Hematopoietic multipotent progenitor cell treated with erythropoietin and hydrocortisone succinate and interleukin-3 and kit ligand, for 4 days (in vitro differentiated cells): ENCODE measurements around the gene LSMEM2.
"Not testable (repeated sequence)": the region's sequence is repeated elsewhere in the genome, so short reads cannot be mapped to it uniquely, and the experiment has no call there.

Experiments used
- DNase-seq: peaks from one replicate; pipeline ENCODE4 v3.0.0-alpha.2; 2015

The LSMEM2 gene

DNA sequence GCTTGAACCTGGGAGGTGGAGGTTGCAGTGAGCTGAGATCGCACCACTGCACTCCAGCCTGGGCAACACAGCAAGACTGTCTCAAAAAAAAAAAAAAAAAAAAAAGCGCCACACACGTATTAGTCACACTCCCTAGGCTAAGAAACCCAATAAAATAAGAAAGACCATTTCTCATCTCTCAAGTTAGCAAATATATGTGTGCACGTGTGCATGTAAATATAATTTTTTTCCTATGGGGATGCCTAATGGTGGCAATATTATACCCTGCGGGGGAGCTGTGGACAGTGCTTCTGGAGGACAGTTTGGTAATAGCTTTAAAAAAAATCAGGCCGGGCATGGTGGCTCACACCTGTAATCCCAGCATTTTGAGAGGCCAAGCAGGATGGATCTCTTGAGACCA, 5.2 kb downstream of the LSMEM2 start:
- not testable (repeated sequence) for DNase-seq

DNA sequence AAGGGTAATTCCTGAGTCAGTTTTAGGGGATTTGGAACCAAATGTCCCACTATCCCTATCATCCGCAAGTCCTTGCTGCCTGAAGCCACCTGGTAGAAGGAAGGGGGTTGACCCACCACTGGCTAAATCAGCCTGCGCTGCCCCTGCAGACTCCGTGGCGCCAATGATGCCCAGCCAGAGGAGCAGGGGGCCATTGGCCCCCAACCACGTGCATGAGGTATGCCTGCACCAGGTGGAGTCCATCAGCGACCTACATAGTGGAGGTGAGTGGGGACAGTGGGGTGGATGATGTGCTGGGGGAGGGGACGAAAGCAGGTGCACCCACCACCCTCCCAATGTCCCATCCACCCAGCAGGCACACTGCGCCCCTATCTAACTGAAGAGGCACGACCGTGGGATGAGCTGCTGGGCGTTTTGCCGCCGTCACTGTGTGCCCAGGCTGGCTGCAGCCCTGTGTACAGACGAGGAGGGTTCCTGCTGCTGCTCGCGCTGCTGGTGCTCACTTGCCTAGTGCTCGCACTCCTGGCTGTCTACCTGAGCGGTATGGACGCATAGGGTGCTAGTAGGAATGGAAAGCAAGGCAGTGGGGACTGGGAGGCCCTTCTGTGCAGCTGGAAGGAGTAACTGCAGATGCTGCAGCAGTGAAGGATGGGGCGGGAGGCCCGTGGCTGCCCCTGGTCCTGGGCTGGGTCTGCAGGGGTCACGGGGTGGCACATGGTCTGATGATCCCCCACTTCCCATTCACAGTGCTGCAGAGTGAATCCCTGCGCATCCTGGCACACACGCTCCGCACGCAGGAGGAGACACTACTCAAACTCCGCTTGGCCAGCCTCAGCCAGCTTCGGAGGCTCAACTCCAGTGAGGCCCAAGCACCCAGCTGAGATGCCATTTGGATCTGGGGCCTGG, 7.7 kb downstream of the LSMEM2 start:
- no peak for DNase-seq

DNA sequence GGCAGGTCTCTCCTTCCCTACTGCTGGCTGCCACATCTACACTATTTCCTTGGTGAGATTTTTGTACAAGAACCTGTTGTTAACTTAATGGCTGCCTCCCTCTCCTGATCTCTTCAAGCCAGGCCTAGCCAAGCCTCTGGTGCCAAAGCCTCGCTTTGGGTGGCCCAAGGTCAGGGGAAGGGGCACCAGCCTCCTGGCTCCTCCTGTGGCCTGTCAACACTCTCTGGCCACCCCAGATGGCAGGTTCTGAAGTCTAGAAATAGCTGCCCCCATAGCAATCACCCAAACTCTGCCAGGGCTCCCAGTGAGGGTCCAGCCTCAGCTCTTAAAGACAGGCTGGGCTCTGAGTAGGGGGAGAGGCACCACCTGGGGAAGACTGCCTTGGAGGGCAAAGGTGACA, 8.4 kb downstream of the LSMEM2 start:
- no peak for DNase-seq

DNA sequence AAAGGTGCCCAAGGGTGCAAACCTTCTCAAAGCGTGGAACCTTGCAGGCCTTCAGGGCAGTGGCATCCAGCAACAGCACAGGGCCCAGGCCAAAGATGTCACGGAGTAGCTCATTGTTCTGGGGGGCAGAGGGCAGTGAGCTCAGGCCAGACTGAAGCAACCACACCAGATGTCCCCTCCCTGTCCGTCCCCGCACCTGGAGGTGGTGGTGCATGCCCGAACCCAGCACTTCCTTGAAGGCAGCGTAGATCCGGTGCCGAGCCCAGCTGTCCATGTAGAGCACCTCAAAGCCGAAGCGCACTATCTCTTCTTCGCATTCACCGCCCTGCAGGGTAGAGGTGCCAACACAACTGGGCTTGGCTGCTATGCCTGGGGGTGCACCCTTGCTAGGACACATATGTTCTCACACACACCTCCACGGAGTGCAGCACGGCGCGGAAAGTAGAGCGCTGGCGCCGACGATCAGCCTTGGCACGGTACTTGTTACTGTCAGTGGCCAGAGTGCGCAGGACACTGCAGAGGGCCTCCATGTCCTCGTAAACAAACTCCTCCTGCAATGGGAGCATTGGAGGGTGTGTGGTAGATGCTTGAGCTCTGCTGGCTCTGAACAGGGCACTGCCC, 9.6 kb downstream of the LSMEM2 start:
- no peak for DNase-seq

DNA sequence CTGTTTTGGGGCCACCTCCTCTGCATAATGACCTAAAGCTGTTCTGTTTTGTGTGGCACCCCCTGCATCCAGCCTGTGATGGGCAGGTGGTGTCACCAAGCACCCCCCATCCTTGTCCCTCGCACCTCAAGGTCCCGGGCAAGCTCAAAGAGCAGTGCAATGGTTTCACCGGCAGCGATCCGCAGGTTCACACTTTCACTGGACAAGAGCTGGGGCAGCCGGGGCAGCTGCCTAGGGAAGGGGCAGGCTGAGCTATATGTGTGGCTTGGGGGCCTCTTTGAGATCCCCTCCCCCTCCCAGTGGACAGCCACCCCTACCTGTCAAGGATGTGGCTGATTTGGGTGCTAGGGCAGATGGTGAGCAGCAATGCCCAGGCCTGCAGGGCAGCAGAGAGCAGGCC, 10.2 kb downstream of the LSMEM2 start:
- no peak for DNase-seq

DNA sequence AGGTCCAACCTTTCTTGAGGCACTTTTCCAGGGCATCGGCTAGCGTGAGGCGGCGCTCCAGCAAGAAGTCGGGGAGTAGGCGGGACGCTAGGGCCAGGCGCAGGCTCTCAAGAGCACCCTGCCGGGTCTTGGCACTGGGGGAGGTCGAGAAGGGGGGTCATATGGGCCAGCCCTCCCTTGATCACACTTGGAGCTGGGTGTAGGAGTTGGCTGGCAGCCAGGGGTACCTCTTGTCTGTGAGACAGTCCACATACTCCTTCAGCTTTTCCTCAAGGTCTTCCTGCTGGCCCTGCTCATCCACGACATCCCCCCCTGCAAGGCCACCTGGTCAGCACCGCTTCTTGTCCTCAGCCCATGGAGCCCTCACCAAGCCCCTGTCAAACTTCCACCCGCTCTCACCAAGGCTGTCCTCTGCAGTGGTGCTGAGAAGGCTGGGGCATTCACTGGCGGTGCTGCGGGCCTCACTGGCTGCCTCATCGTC, 11.3 kb downstream of the LSMEM2 start:
- DNase-seq = no peak

DNA sequence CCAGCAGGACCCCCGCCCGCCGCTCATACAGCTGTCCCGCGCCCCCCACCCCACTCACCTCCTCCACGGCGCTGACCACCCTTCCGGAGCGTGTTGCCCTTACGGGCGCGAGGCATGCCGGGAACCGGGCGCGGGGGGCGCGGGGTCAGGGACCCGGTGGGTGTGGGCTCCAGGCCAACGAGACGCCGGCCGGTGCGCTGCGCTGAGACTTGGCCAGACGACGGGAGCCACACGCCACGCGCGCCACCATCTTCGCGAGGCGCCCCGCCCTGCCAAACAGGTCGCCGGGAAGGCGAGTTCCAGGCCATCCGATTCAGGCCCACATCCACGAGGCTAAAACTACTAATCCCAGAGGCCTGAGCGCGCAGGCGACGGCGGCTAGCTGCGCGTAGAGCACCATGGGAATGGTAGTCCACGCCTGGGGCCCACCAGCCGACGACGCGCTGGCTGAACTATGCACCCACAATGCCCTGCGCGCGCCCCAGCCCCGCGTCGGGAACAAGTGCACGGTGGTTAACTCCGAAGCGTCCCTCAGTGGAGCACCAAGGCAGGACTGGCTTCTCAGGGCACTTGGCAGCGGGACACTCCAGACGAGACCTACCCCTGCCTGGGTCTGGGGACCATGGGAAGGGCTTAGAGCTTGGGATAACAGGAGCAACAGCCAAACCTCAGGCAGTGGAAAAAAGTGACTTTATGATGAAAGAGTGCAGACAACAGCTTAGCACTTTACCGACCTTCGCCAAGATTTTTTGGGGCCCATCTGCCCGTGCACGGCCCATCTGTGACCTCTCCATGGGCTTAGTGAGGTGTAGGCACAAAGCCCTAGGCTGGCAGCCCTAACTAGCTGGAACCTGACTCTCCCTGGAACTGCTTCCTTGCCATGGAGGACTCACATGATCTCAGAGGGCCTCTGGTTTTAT, 13.5 kb downstream of the LSMEM2 start, which contains the start of gene IFRD2:
TSS of gene IFRD2 (minus strand) at position 271 of the 920 bp plus-strand sequence. CDS start at position 116, 155 bp downstream.
- peak; percentile 99 for DNase-seq

DNA sequence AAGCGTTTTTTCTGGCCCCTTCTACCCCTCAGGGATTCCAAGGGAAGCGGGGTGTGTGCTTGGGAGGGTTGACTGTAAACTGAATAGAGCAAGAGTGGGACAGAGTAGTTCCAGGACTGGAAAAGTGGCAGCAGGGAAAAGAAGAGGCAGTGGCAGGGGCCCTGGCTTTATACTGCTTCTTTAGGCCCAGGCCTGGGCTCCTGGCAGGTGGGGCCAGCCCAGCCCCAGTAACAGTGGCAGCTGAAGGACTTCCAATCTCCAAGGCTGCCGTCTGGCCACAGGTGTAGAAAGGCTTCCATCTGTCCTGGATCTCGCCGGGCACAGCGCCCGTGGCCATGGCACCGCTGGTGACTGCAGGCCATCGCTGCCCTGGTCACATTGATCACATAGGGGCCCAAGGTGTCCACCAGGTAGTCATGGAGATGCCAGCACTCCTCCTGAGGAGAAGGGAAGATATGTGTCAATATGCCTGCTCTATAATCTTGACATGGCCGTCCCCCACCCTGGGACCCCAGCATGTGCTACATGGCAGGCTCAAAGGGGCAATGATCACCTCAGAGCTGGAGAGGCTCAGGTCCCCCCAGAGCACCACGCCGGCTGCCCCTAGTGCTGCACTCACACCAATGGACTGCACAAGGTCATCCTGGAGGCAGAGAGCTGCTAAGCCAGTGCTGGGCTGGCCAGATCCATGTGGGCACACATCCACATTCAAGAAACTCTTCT, 14.4 kb downstream of the LSMEM2 start:
- DNase-seq = no peak

DNA sequence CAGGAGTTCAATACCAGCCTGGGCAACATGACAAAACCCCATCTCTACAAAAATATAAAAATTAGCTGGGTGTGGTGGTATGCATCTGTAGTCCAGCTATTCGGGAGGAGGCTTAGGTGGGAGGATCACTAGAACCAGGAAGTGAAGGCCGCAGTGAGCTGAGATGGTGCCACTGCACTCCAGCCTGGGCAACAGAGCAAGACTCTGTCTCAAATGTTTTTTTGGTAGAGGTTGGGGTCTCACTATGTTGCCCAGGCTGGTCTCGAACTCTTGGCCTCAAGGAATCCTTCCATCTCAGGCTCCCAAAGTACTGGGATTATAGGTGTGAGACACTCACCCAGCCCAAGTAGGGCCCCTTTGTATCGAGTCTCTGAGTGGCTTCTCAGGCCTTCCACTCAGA, 15.2 kb downstream of the LSMEM2 start:
- DNase-seq = no peak

DNA sequence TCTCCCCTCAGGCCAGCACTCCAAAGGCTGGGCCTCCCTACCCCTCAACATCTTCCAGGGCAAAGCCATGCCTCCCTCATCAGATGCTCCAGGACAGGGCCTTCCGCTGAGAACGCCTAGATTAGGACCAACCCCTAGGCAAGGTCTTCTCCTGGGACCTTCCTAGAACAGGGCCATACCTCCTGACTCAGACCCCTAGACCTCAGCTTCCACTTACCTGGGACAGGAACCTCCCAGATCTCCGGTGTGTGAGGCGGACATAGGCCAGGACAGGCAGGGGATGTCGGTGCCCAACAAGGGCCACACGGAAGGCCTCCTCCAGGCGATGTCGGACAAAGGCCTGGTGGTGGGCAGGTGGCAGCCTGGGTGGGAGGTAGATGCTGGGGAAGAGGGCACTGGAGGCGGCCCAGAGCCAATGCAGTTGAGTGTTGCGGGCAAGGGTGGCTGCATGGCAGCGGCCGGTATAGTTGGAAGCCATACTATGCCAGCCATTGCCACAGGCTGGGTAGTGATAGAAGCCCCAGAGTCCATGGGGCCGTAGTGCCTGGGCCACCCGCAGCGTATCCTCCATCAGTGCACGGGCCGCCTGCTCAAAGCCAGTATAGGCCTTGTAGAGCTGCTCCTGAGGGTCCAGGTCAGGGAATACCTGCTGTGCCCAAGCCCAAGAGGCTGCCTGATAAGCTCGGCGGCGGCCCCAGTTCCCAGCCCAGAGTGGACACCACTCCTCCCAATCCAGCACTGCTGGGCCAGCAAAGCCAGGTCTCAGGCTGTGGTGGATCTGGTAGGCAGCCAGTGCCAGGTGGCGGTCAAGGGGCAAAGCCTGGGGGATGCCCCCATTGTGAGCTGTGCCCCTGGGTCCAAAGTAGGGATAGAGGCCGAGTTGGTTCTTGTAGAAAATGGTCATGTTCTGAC, 15.9 kb downstream of the LSMEM2 start:
- DNase-seq = no peak

DNA sequence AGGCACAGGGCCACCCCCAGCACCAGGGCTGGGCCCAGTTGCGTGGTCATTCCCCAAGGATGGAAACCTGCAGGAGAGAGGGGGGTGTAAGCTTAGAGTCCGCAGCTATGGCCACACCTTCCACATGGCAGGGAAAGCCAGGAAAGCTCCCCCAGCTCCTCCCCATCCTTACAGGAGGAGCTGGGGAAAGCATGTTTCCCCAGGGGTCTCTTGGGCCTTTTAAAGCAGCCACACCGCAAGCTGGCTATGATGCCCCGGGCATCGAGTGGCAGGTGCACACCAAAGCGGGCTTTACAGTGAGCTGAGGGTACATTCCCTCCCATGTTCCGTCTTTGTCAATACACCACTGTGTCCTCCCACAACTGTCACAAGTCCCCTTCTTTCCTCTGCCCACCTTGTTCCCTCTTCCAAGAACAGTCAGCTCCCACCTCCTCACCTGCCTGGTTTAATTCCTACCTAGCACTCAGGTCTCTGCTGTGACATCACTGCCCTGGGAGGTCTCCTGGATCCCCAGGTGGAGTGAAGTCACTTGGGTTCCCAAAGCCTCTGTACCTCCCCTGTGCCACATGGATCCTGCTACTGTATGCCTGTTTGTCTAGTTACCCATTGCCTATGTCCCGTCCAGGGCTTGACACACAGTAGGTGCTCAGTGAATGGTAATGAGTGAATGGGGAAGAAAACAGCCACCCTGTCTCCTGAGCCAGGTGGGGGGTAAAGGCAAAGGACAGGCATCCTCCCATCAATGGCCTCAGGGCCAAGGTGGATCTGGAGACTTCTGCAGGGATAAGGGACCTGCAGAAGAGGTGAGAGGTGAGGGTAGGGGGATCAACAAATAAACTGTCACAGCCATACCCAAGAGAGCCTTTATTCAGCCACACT, 16.9 kb downstream of the LSMEM2 start:
- no peak for DNase-seq

DNA sequence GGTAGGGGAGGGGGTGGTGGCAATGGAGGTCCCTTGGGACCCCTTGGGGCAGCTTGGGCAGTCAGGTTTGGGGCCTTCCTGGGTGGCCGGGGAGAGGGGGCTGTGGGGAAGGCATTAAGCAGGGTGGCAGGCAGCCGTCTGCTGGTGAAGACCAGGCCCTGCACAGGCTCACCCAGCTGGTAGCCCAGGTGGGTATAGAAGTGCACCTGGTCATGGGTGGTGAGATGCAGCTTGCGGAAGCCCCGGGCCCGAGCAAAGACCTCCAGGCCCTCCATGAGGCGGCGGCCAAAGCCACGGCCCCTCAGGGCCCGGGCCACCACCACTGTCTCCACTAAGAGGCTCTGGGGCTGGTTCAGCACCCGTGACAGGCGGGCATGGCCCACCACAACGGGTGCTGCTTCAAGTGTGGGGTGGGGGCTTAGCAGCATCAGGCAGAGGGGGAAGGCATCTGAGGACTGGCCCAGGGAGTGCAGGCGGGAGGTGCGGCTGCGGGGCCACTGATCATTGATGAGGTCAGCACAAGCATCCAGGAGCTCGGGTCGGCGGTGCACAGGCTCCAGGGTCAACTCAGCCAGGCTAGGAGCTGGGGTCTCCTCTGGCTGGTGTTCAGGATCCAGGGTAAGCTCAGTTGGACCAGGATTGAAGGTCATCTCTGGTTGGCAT, 18.0 kb downstream of the LSMEM2 start:
- no peak for DNase-seq

DNA sequence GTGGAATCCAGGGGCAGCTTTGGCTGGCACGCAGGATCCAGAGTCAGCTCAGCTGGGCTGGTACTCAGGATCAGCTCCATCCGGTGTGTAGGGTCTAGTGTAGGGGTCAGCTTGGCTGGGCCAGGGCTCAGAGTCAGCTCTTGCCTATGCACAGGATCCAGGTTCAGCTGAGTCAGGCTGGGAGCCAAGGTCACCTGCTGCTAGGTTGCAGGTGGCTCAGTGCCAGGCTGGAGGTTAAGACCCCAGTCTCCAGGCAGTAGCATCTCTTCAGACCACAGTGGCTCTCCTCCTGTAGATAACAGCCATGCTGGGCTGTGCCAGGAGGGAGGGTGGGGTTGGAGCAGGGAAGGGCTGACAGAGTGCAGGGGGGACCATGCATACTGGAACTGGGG, 18.5 kb downstream of the LSMEM2 start:
- DNase-seq = peak; percentile 56

DNA sequence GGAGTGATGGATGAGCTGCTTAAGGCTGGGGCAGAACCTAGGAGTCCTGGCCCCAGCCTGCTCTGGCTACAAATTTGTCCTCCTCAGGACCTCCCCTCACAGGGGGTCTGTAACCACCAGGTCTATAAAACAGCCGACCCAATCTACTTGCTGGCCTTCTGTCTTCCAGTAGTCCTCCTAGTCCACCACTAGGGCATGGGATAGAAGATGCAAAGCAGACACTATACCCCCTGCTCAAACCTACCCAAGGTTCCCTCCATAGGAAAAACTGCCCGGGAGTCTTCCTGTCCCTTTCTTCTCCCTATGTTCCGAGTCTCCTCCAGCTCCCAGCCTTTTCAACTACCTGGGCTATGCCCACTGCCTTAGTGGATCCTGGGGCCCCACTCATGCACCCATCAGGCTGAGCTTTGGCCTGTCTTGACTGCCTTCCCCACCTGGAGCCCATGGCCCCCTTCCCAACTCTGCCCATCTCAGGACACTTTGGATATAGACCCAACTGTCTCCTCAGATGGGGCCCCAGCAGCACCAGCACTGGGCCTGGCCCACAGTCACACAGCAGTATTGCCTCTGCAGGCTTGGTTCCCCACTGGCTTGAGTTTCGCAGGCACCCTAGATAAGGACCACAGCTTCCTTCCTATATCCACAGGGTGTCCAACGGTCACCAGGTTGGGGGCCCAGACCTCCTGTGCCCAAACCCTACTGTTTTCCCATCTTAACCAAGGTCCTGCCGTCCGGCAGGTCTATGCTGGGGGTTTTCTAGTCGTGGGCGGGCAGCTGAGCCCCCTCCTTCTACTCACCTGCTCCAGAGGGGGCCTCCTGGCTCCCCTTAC, 19.2 kb downstream of the LSMEM2 start:
- peak; percentile 83 for DNase-seq

DNA sequence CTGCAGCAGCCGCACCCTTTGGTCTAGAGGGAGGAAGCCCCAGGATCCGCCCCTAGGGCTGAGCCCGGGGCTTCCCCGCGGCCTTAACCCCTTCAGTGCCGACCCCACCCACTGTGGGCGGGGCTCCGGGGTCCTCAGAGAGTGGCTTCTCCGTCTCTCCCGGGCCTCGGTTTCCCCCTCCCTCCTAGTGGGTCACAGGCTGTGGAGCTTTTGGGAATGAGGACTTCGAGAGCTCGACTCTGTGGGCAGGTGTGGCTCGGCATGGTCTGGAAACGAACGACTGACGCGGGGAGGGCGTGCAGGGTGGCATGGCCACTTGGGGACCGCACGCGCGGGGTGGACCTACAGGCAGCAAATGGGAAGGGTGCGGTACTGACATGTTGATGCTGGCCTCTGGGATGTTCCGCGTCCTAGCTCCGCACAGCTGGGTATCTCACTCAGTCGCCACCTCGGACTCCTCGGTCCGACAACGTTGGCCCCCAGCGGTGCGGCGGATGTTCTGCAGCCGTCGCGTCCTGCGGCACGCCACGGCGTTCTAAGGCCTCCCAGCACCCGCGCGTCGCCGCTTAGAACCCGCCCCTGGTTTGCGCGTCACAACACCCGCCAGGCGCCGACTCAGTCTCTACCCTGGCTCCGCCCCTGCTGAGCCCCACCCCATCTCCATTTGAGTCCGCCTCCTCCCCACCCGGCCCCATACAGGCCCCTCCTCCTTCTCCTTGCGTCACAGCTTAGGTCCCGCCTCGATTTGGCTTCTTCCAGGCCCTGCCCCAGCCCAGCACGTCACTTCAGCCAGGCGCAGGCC, 20.1 kb downstream of the LSMEM2 start, which contains the start of the genes HYAL3 and NAA80:
TSS of gene HYAL3 (minus strand) at position 570 of the 802 bp plus-strand sequence. CDS start 3,803 bp downstream, outside the sequence.
TSS of gene NAA80 (minus strand) at position 570 of the 802 bp plus-strand sequence. CDS start 1,942 bp downstream, outside the sequence.
- peak; percentile 100 for DNase-seq

DNA sequence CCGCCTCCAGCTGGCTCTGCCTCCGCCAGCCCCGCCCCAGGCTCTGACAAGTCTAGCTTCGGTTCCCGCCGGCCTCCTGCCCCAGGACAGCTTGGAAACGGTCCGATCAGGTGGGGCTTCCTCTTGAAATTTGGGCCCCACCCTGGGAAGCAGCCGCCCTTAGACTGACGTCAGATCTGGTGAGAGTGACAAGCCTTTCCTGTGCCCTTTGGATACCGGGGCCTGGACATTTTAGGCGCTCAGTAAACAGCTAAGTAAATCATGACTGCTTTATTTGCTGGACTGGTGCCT, 20.7 kb downstream of the LSMEM2 start:
- DNase-seq = no peak

DNA sequence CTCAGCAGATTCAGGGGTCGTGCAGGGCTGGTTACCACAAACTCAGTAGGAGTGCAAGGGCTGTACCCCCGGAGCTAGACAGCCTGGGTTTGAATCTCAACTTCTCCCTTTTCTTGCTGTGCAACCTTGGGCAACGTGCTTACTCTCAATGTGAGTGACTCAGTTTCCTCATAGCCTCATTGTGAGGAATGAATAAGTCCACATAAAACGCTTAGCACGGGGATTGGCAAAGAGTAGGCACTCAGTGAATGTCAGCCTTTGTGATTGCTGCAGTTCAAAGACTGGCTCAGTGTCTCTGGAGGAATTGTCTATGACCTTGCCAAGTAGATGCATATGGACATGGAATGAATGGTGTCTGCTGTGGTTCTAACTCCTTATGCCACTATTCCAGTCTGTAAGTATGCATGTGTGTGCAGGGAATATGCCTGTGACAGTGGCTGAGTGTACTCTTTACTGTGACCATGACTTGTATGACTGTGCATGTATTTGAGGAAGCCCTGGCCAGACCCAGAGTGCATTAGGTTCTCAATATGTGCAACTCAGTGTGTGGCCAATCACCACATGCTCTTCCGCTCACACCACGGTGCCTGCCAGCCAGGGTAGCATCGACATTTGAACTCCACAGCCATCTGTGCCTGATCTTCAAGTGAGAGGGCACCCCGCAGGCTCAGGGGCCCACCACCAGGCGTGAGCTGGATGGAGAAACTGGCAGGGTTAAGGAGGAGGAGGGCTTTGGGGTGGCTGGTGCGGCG, 21.2 kb downstream of the LSMEM2 start:
- peak; percentile 86 for DNase-seq
